ENCODE data around the gene MRPL39. TPM values are rescaled to one million over a fixed set of nuclear protein-coding genes. Genes with fewer than 3 reads are reported as not detected.

The MRPL39 gene
- total and polyA plus RNA-seq, 4 donors: 19.2 to 35.7 (median 24.4) TPM

DNA sequence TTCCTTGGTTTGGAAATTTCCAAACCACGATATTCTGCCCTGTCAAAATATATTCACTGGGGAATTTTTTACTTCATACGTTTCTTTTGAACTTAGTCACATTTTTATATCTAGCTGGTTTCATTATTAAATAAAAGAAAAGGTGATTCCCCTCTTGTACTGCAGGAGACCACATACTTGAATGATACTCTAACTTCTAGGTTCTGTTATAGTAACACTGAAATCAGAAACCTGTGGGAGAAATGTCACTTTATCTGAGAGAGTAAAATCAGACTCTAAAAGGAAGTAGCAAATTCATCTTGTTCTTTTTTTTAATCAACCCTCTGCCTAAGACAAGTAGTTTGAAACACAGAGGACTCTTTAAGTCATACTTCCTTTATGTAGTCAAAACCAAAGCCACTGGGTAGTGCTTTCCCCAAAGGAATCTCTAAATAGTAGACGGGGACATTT, 34.4 kb downstream of the MRPL39 start (continued):
- TF ChIP-seq FOXA2 (IDR thresholded peaks at IDR 0.05) (no peak), GABPA (IDR thresholded peaks at IDR 0.05 in 1 of 2, conservative IDR thresholded peaks at IDR 0.05 in 1 of 2) (no peak)

GRCh38 chr21:25571726-25572121, 35.6 kb downstream of the MRPL39 start:
- no peak overlapping the region for H3K9ac ChIP-seq (ENCODE audit: low read depth in 1 of 2, low read length in 2 of 2)
- WGBS: 91% methylated on average over 1 of the region's 1 CpG
- TF ChIP-seq EGR1 (IDR thresholded peaks at IDR 0.05; ENCODE audit: low read depth in 2 of 2) (no peak), GABPA (IDR thresholded peaks at IDR 0.05 in 1 of 2, conservative IDR thresholded peaks at IDR 0.05 in 1 of 2) (no peak), HNF4A (conservative IDR thresholded peaks at IDR 0.05) (no peak), HNF4G (IDR thresholded peaks at IDR 0.05) (no peak), NR2F2 (IDR thresholded peaks at IDR 0.05) (no peak), FOXA2 (IDR thresholded peaks at IDR 0.05) (no peak), RXRA (IDR thresholded peaks at IDR 0.05) (no peak), FOXA1 (IDR thresholded peaks at IDR 0.05) (no peak), RAD21 (IDR thresholded peaks at IDR 0.05) (no peak), MAX (IDR thresholded peaks at IDR 0.05) (no peak), JUND (IDR thresholded peaks at IDR 0.05) (no peak), TAF1 (conservative IDR thresholded peaks at IDR 0.05) (no peak), ATF3 (IDR thresholded peaks at IDR 0.05) (no peak), YY1 (IDR thresholded peaks at IDR 0.05) (no peak), SP1 (IDR thresholded peaks at IDR 0.05) (no peak)
- TF ChIP-seq, protein P1, sequence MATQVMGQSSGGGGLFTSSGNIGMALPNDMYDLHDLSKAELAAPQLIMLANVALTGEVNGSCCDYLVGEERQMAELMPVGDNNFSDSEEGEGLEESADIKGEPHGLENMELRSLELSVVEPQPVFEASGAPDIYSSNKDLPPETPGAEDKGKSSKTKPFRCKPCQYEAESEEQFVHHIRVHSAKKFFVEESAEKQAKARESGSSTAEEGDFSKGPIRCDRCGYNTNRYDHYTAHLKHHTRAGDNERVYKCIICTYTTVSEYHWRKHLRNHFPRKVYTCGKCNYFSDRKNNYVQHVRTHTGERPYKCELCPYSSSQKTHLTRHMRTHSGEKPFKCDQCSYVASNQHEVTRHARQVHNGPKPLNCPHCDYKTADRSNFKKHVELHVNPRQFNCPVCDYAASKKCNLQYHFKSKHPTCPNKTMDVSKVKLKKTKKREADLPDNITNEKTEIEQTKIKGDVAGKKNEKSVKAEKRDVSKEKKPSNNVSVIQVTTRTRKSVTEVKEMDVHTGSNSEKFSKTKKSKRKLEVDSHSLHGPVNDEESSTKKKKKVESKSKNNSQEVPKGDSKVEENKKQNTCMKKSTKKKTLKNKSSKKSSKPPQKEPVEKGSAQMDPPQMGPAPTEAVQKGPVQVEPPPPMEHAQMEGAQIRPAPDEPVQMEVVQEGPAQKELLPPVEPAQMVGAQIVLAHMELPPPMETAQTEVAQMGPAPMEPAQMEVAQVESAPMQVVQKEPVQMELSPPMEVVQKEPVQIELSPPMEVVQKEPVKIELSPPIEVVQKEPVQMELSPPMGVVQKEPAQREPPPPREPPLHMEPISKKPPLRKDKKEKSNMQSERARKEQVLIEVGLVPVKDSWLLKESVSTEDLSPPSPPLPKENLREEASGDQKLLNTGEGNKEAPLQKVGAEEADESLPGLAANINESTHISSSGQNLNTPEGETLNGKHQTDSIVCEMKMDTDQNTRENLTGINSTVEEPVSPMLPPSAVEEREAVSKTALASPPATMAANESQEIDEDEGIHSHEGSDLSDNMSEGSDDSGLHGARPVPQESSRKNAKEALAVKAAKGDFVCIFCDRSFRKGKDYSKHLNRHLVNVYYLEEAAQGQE (IDR thresholded peaks at IDR 0.05): no peak
- TF ChIP-seq, protein P2, sequence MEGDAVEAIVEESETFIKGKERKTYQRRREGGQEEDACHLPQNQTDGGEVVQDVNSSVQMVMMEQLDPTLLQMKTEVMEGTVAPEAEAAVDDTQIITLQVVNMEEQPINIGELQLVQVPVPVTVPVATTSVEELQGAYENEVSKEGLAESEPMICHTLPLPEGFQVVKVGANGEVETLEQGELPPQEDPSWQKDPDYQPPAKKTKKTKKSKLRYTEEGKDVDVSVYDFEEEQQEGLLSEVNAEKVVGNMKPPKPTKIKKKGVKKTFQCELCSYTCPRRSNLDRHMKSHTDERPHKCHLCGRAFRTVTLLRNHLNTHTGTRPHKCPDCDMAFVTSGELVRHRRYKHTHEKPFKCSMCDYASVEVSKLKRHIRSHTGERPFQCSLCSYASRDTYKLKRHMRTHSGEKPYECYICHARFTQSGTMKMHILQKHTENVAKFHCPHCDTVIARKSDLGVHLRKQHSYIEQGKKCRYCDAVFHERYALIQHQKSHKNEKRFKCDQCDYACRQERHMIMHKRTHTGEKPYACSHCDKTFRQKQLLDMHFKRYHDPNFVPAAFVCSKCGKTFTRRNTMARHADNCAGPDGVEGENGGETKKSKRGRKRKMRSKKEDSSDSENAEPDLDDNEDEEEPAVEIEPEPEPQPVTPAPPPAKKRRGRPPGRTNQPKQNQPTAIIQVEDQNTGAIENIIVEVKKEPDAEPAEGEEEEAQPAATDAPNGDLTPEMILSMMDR (IDR thresholded peaks at IDR 0.05; ENCODE audit: low read depth, low read length, missing input control): no peak
- TF ChIP-seq, protein P3, sequence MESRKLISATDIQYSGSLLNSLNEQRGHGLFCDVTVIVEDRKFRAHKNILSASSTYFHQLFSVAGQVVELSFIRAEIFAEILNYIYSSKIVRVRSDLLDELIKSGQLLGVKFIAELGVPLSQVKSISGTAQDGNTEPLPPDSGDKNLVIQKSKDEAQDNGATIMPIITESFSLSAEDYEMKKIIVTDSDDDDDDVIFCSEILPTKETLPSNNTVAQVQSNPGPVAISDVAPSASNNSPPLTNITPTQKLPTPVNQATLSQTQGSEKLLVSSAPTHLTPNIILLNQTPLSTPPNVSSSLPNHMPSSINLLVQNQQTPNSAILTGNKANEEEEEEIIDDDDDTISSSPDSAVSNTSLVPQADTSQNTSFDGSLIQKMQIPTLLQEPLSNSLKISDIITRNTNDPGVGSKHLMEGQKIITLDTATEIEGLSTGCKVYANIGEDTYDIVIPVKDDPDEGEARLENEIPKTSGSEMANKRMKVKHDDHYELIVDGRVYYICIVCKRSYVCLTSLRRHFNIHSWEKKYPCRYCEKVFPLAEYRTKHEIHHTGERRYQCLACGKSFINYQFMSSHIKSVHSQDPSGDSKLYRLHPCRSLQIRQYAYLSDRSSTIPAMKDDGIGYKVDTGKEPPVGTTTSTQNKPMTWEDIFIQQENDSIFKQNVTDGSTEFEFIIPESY (IDR thresholded peaks at IDR 0.05): no peak
- no peak overlapping the region for H3K27ac ChIP-seq (ENCODE audit: low read depth in 1 of 2, low read length in 2 of 2)
- no peak for DNase-seq (ENCODE audit: low spot score)
- H3K4me3 ChIP-seq (ENCODE audit: low read depth in 1 of 3, low read length in 3 of 3): no peak overlapping the region
- H3K36me3 ChIP-seq (ENCODE audit: control insufficient read depth in 4 of 4, insufficient read depth in 3 of 4, low read depth in 1 of 4, low read length in 3 of 4): peaks cover 0 to 3% (median 0%) of the 10 kb centered on the region in 4 donors
- H3K9me3 ChIP-seq (ENCODE audit: control insufficient read depth in 4 of 4, low read length in 3 of 4): no peaks in the 10 kb centered on the region
- no peaks in the 10 kb centered on the region for H3K27me3 ChIP-seq (ENCODE audit: control insufficient read depth in 4 of 4, insufficient read depth in 4 of 4, low read length in 3 of 4)
- no peaks in the 10 kb centered on the region for H3K4me1 ChIP-seq (ENCODE audit: control insufficient read depth in 4 of 4, insufficient read depth in 4 of 4, low read length in 3 of 4)

Measured in liver (tissue), 9 donors.